IMR-90 (cell line): ENCODE results near the gene WWP2. TPM values are rescaled to one million over a fixed set of nuclear protein-coding genes. Genes with fewer than 3 reads are reported as not detected.

ENCODE experiments used
- USF2 ChIP-seq: fragments of 150-350 bp; IDR thresholded peaks from 2 replicates; pipeline ENCODE4 v1.6.1; 2017; ENCODE audit warnings: mild to moderate bottlenecking, antibody characterized with exemption, low read length, low read depth
- polyA plus RNA-seq, 3 experiments: library from polyadenylated mRNA; depleted of rRNA; stranded (reverse); fragments of >200 nt; gene quantifications; 2 replicates each; pipeline ENCODE4 v1.2.3, GENCODE V29; 2012; ENCODE audit warnings: low replicate concordance in 1 of 3
- total RNA-seq: library from RNA; depleted of rRNA; stranded (reverse); fragments of >200 nt; gene quantifications from 2 replicates; pipeline ENCODE4 v1.2.3, GENCODE V29; 2012

The WWP2 gene
- total and polyA plus RNA-seq, 2 of the 4 experiments (the other 2 are of a cell fraction): 12.7 to 13.7 TPM

GRCh38 chr16:69725480-69726312 lies 36.4 kb upstream of the WWP2 start (continued):
- no peak for TF ChIP-seq USF2
